GM21576 (cell line): Measurements from ENCODE around the gene HPS4.
"Not testable (repeated sequence)": the region's sequence is repeated elsewhere in the genome, so short reads cannot be mapped to it uniquely, and the experiment has no call there.

Experiments
- ATAC-seq: cut with Tn5 transposase; IDR thresholded peaks from one replicate; pipeline ENCODE4 v1.9.1; 2021; ENCODE audit warnings: mild to moderate bottlenecking, moderate library complexity; ENCODE audit not compliant: unreplicated experiment

HPS4 gene

DNA sequence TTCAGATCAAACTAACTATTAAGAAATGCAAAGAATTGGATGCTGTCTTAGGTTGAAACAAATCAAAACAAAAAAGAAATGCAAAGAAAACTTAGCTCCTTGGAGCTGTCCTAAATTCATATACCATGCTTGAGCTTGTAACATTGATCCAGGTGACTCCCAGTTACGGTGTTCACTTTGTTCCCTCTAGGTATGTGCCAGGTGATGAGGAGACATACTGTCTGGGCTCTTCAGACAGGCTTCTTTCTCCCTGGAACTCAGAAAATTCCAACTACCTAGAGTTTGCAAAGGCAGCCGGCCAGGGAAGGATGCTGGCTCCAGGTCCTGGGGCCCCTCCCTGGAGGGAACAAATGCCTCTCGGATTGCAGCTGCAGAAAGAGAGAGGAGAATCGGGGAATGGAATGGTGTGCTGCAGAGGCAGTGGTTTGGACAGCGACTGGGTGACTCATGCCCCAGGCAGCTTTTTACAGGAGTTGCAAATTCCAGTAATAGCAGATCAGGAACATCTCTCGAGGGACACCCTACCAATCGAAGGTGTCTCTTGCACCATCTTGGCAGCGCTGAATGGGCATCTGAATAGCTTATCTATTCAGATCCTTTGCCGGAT is 66.8 kb downstream of the HPS4 start:
- ATAC-seq: no peak

GRCh38 chr22:26416256-26416655 is 67.3 kb downstream of the HPS4 start:
- no peak for ATAC-seq

DNA sequence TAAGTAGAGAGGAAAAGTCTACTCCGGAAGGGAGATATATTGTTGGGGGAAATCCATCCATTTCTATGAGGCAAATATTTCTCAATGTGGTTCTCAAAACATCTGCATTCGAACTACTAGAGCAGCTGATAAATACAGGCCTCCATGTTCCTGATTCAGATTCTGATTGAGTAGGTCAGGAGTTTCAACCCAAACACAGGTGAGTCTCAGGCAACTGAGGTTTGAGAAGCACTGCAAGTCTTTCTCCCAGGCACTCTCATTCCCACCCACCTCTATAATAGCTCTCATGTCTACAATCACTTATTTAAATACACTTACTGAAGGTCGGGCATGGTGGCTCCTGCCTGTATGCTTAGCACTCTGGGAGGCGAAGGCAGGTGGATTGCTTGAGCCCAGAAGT is 69.2 kb downstream of the HPS4 start:
- ATAC-seq: no peak

GRCh38 chr22:26410386-26410785 is 73.2 kb downstream of the HPS4 start:
- no peak for ATAC-seq

DNA sequence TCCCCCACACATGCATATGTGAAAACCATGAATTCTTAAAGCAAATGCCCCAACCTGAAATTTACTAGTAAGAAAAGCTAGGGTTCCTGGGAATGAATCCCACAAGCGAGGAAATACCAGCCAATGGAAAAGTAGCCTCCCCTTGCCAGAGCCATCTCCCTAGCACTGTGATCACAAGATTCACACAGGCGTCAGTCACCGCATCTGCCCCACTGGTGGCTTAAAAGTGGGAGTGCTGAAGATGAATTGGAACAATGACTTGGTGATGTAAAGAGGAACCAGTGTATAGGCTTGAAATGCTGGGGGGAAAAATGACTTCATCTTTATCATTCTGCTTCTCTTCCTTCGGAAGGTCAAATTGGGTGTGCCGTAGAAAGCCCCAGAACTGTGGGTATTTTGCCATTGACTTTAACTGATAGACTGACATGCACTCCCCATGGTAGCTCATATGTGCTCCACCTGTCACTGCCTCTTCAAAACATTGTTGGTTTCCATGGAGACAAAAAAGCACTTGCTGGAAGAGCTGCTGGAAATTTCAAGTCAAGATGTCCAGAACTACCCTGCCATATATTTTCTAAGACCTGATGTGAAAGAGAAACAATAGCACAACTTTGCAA is 73.8 kb downstream of the HPS4 start:
- ATAC-seq: no peak

- not testable (repeated sequence) for ATAC-seq
Observed at GRCh38 chr22:26408562-26409220, 74.9 kb downstream of the HPS4 start.

DNA sequence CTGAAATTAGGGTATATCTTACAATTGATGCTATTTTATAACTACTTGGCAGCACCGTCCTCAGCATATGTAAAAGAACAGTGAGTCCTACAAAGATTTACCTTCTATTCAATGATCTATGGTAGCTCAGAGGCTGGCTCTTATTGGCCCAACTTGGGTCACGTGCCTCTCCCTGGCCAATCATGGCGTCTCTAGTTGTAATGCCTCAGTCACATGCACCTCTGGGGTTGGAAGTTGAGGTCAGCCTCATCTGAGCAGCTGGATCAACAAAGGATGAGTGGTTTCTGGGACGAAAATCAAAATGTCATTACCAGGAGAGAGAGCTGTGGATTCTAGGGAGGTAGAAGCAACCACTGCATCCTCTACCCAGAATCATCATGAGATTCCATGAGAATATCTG is 77.5 kb downstream of the HPS4 start:
- ATAC-seq: no peak

DNA sequence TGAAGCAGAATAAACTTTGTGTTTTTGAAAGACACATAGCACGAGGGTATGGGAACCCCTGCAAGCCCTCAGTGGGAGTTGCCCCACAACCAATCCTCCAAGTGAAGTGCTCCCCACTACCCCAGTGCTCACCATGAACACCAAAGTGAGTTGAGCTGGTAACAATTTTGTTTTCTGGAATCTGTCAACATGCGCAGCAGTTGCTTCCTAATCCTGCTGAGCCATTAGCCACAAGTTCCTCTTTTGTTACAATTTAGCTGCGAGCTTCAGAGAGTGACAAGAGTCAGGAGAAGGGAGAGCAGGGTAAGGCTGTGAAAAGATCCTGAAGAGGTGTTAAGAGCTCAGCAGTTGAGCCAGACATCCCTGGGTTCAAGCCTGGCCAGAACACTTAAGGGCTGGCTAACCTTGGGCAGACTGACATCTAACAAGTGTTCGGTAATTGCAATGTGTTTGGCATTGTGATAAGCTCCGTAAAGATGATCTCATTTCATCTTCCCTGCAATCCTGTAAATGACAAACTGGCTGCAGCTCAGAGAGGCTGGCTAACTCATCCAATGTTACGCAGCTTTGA is 78.6 kb downstream of the HPS4 start:
- ATAC-seq: no peak

DNA sequence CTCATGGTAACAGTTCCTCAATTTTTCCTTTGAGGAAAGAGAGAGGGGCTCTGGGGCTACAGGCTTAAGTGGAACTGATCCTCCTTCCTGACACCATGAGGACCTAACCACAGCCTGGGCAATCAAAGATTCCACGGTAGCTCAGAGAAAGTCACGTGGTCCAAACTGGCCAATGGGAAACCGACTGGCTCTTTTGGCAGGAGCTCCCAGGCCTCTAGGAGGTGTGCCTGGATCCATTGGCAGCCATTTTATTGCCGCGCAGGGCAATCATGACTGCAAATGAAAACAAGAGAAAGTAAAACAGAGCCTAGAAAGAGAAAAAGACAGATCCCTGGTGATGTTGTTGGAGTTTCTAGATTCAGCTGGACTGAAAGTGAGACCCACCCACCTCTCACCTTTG is 81.9 kb downstream of the HPS4 start:
- no peak for ATAC-seq
